Measurements from ENCODE around the gene EFNA2. TPM values are rescaled to one million over a fixed set of nuclear protein-coding genes. Genes with fewer than 3 reads are reported as not detected.
"Not testable (repeated sequence)": the region's sequence is repeated elsewhere in the genome, so short reads cannot be mapped to it uniquely, and the experiment has no call there.

The EFNA2 gene
- total and polyA plus RNA-seq, 2 of the 4 experiments (the other 2 are of a cell fraction), result not detected

GRCh38 chr19:1246265-1247087 lies 39.2 kb upstream of the EFNA2 start:
- DNase-seq; H3K4me2 ChIP-seq (ENCODE audit: low read depth, low read length); H3K14ac ChIP-seq (replicated peaks; ENCODE audit: low read depth, low read length); H4K8ac ChIP-seq (ENCODE audit: low read depth in 2 of 2, low read length in 2 of 2); dilution Hi-C loops (cut with HindIII; ENCODE audit: low sequenced_read_pairs, unreplicated experiment); H3K56ac ChIP-seq (ENCODE audit: extremely low read depth, insufficient read depth, low read length); H3K9ac ChIP-seq (ENCODE audit: low read depth, low read length); H3K9me1 ChIP-seq (ENCODE audit: insufficient read depth, low read length); H3K36me3 ChIP-seq (ENCODE audit: control insufficient read depth, insufficient read depth, low read length); H4K91ac ChIP-seq (ENCODE audit: insufficient read depth, low read depth, low read length); H2BK5ac ChIP-seq (ENCODE audit: low read depth, low read length, poor library complexity, severe bottlenecking); H2BK15ac ChIP-seq (ENCODE audit: low read depth, low read length); BruUV-seq (replicated peaks); H4K5ac ChIP-seq (ENCODE audit: low read depth, low read length); H3K27me3 ChIP-seq (ENCODE audit: control insufficient read depth, insufficient read depth, low read length); H3K9me3 ChIP-seq (ENCODE audit: control insufficient read depth, insufficient read depth, low read length); in situ Hi-C loops (cut with MboI; ENCODE audit: low sequenced_read_pairs); H3K4ac ChIP-seq (ENCODE audit: low read depth, low read length); H2BK120ac ChIP-seq (ENCODE audit: low read depth, low read length); H3K4me3 ChIP-seq (ENCODE audit: insufficient read depth, low read depth, low read length); H3K23ac ChIP-seq (ENCODE audit: low read depth, low read length); intact Hi-C loops (cut with micrococcal nuclease); H2BK20ac ChIP-seq (ENCODE audit: low read depth, low read length); H3K18ac ChIP-seq (ENCODE audit: low read depth, low read length); ATAC-seq (ENCODE audit: low read depth); H3K27ac ChIP-seq (ENCODE audit: insufficient read depth, low read length): not testable (repeated sequence)
- 87% methylated on average over 9 of the region's 27 CpGs; no CpG with 5 or more reads in 1 of the 2 experiments for WGBS, 2 experiments (ENCODE audit: extremely low coverage in 2 of 2, insufficient read length in 1 of 2)
- H2AFZ ChIP-seq (replicated peaks; ENCODE audit: low read length, poor library complexity), result peak overlapping the region; percentile 51
- peaks cover 19% of the 10 kb centered on the region for H3K4me1 ChIP-seq (ENCODE audit: control insufficient read depth, insufficient read depth, low read length)
- peaks cover 41% of the 10 kb centered on the region for H4K20me1 ChIP-seq (ENCODE audit: insufficient read depth, low read length)
- ChIA-PET POLR2A (ENCODE audit: unreplicated experiment) (interaction anchor here (4.2 kb wide), 1 partner anchor 23 kb away, joined by 62 read pairs; the partner anchor contains the start of gene CIRBP), CTCF (interaction anchor here (0.9 kb wide), 1 partner anchor 20 kb away, joined by 4 read pairs; no protein-coding TSS in a partner anchor)
- peak overlapping the region; percentile 65 for H2AK5ac ChIP-seq (ENCODE audit: low read depth, low read length)
- peaks cover 4 to 54% of the 10 kb centered on the region in 2 experiments; a peak in 2 of 4 replicates for H3K79me1 ChIP-seq (ENCODE audit: low read depth in 1 of 2, low read length in 2 of 2)
- H2AK9ac ChIP-seq (replicated peaks; ENCODE audit: low read depth, low read length, poor library complexity), result peak overlapping the region; percentile 78

Measured in IMR-90 (cell line).